Embryonic facial prominence (tissue), 1 donor: ENCODE measurements around the gene CORO2B.
"Not testable (repeated sequence)": the region's sequence is repeated elsewhere in the genome, so short reads cannot be mapped to it uniquely, and the experiment has no call there.

Experiments
- DNase-seq: peaks from one replicate; pipeline ENCODE4 v3.0.0-alpha.2; 2016; ENCODE audit errors: extremely low spot score

The CORO2B gene

DNA sequence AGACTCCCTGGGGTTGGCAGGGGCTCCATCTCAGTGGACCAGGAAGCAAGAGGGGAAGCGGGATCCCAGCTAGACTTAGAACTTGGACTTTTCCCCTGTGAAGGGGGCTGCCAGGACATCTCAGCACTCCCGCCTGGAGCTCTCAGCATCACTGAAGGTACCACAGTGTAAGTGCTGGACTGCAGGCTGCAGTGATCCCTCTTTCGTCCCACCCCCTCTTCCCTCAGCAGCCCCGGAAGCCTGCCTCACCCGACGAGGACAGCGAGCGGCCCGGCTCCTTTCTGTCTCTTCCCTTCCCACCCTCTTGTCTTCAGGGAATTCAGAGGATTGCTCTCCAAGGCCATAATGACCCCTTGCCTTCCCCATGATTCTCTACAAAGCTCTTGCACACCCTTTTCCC lies 147.5 kb downstream of the CORO2B start:
- no peak for DNase-seq

DNA sequence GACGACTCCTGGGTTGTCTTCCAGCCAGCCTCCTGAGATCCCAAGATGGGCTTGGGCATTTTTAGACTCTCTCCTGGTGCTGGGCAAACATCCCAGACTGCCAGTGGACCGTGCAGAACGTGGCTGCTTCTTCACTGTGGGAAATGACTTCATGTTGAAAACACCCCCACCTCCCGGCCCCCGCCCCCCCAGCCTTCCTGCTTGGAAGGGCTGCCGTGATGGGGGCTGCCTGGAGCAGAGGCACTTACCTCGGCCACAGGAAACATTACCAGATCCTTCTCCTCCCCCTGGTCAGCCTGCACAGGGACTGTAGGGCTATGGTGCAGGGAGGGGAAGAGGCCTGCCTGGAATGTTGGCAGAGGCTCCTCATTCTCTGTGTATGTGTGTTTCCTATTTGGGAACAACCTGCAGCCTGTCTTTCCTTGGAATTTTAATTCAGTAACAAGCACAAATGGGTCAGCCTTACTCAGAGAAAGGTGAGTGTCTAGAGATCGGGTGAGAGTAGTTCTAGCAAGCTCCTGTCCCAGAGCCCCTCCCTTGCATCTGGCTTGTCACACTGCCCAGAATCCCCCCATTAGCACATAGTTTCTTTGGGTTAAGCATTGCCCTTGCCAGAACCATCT lies 151.1 kb downstream of the CORO2B start:
- no peak for DNase-seq

DNA sequence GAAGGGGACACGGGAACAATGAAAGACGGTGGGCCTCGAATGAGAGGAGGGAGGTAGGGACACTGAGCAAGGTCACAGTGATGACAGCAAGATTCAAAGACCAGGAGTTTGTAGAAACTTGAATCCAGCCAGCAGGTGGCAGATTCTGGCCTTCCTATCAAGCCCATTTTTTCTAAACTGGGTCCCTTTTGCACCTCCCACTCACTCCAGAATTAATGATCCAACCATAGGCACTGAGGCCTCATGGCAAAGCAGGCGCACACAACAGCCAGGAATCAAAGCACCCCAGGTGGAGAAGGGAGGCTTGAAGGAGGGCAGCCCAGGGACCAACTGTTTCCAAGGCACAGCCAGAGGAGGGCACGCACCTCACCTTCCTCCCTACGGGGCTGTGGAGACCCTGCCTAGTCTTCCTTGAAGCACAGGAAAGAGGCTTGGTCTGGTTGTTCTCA lies 151.7 kb downstream of the CORO2B start:
- no peak for DNase-seq

DNA sequence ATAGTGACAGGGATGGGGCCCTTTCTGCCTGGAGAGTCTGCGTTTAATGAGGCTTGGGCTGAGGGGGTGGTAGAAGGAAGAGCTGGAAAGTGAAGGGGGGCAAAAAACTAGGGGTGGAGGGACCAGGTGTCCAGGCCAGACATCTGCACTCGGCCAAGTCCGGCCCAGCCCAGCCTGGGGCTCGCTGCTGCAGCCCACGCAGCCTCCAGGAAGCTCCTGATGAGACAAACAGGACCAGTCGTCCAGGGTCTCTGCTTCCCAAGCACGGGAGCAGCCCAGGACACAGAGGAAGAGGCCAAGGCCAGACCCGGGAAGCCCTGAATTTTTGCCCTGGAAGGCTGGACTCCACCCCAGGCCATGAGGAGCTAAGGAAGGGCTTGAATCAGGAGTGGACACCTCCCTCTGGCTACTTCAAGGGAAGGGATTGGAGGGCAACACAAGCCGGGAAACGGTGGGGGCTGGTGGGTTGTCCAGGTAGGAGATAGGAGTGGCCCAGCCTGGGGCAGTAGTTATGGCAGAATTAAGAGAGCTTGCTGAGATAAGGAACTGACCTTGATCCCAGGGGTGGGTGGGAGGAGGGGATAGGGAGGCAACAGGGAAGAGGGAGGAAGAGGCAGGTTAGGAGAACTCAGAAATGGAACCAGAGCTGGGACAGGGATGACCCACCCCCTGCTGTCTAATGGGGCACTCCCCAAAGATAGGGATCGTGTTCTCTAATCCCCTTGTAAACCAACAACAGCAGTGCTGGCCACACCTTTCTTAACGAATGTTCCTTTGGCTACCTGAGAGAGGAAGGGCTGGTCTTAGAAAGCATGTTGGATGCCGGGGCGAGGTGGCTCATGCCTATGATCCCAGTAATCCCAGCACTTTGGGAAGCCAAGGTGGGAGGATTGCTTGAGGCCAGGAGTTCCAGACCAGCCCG lies 152.4 kb downstream of the CORO2B start:
- no peak for DNase-seq

DNA sequence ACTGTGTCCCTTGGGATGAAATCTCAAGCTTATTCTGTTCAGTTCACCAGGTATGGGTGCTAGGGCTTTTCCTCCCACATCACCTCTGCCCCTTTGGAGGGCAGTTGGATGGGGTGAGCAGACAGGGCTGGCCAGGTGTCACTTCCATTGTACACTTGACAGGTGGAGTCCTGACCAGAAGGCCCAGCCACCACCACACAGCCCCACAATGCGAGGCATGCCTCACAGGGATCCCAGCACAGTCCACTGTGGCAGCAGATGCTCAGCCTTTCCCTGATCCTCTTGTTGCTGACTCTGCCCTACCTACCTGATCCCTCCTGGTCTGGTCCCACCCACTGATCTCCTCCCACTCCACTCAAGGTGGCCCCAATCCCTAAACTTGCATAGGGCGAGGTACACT lies 153.7 kb downstream of the CORO2B start:
- DNase-seq: no peak

DNA sequence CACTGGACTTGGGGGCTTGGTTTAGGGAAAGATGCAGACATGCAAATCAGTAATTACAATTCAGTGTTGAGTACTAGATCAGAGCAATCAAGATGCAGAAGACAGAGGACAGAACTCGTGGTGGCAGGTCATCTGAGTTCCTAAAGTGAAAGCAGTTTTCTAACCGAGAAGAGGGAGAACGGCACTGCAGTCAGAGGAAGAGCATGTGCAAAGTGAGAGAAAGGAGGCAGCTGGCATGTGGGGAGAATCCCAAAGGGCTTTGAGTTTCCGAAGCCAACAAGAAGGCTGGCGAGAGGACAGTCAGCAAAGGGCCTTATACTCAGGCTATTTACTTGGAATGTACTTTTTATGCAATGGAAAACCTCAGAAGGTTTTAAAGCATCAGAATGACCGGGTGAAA lies 154.9 kb downstream of the CORO2B start:
- no peak for DNase-seq

DNA sequence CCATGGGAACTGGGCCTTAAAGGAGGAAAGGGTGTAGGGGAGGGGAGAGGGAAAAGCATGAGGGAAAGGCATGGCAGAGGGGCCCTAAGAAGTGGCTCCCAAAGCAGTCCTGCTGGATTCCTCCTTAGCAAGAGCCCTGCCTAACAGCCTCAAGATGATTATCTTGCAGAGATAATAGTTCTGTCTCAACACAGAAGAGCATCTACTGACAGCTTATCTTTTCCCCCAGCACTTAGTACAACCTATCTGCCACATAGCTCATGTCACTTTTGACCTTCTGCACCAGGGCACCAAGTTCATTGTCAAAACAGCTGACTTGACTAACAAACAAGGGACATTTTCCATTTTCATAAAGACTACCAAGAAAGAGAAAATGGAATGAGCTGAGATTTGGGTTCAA lies 155.6 kb downstream of the CORO2B start:
- DNase-seq: no peak

DNA sequence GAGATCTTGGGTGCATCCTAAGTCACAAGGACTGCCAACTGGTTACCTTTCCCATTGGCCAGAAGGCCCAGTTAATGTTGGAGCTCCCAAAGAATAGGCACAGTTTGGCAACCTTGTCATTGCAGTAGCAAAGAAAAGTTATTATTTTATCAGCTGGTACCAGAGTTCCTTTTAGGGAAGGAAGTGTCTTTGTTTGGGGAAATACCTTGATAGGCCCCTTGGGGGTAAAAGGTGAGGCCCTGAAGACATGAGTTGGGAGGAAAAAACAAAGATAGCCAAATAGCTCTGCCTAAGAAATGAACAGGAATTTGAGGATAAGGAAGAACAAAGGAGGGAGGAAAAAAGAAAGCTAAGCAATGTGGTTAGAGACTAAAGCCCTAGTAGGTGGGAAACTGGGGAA lies 156.1 kb downstream of the CORO2B start:
- no peak for DNase-seq

DNA sequence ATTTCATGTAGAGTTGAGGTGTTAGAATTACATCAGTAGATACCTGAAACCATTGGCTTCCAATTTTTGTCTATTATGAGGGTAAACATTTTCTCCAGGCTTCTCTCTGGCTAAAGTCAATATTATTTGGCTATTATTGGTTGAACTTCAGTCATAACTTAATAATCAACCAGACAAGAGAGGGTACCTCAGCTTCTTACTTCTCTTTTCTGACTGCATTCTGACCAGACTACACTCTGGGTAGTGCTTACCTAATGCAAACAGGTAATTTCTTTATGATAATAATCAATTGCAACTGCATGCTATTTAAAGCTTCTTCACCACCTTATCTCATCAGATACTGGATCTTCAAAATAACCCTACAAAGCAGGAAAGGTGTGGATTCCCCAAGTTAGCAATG lies 156.8 kb downstream of the CORO2B start:
- DNase-seq: no peak

DNA sequence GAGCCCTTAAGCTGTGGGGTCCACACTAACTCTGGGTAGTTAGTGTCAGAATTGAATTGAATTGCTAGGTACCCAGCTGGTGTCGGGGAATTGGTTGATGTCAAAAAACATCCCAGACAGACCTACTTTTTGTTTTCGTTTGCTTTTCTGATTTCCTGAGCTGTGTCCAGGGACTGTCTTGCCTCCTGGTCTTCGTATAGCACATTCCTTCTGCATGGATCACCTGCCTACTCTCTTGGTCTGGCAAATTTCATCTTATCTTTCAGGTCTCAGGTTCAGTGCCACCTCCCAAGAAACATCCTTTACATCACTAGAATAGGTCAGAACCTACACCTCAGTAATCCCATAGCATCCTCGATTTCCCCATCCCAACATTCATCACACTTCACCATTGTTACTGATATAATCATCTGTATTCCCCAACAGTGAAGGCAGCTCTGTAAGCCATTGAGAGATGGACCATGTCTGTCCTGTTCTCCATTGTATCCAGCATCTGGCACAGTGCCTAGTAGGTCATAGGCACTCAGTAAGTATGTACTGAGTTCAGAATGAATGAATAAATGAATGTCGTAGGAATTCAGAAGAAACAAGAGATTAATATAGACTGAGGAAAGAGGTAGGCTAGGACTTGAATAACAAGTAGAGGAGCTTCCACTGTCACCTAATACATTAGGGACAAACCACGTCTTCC lies 160.7 kb downstream of the CORO2B start:
- no peak for DNase-seq

DNA sequence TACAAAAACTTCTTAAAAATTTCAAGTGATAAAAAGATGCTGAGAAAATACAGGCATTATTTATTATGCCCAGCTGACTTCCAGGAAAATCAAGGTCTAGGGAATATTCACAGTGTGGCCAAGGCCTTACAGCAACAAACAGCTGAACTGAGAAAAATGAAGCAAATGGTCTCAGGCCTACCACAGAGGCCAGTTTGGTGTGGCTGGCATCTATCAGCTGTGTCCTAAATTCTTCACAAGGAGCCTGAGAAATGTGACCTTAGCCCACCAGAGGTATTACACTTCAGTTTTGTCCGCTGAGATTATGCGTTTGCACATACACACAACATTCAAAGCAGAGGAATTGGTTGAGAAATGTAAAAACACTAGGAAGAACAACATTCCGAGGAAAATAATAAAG lies 164.5 kb downstream of the CORO2B start:
- no peak for DNase-seq

DNA sequence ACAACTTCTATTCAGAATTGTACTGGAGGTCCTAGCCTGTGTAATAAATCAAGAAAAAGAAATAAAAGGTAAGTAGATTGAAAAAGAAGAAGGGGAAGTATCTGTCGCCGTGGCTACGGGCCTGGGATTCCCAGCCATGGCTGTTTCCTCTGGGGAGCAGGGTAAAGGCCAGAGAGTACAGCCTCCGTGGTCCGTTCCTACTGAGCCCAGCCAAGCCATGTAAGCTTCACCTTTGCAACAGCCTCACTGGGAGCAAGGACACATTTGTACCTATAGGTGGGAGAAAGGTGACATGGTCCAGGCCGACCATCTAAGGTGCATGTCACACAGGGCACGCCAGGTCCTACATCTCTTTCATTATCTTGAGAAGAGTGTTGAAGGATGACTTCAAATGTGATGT lies 170.6 kb downstream of the CORO2B start:
- DNase-seq: no peak

DNA sequence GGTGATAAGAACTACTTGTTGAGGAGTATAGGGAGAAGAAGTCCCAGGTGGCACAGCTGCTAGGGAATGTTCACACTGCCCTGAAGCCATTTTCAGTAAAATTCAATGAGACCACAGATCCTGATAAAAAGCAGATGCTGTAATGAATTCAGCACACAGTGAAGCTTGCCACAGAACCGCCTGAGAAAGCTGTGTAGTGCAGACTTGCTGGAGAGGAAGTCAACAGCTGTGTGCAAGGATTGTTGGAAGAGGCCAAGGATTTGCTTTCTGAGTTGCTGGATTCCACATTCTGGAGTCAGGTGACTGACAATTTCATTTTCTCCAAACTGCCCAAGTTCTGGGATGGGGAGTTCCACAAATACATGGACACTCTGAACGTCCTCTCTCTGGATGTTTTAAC lies 171.0 kb downstream of the CORO2B start:
- no peak for DNase-seq

DNA sequence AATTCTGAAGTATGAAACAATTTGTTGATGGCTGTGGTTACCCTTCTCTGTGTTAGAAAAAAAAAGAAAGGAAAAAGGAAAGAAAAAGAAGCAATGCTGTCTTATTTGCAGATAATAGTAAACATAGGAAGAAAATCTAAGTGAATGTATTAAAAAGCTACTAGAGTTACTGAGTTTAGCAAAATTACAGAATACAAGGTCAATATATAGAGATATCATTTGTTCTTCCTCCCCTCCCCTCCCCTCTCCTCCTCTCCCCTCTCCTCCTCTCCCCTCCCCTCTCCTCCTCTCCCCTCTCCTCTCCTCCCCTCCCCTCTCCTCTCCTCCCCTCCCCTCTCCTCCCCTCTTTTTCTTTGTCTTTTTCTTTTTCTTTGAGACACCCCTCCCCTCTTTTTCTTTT lies 172.8 kb downstream of the CORO2B start:
- DNase-seq: no peak

DNA sequence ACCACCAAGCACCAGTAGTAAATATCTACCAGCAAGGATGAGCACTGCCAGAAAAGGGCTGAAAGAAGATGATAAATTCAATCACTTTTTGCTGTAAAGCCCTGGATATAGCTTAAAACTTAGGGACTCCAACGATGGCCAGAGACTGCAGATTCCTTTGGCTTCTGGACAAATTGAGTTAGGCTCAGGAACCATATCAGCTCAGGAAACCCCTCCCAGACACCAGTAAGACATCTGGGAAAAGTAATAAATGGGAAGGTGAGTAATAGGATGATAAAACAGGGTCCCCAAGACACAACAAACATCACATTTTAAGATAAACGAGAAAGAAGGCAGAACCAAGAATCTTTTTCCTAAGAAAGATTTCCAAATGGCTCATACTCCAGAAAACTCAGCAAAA lies 176.9 kb downstream of the CORO2B start:
- no peak for DNase-seq

DNA sequence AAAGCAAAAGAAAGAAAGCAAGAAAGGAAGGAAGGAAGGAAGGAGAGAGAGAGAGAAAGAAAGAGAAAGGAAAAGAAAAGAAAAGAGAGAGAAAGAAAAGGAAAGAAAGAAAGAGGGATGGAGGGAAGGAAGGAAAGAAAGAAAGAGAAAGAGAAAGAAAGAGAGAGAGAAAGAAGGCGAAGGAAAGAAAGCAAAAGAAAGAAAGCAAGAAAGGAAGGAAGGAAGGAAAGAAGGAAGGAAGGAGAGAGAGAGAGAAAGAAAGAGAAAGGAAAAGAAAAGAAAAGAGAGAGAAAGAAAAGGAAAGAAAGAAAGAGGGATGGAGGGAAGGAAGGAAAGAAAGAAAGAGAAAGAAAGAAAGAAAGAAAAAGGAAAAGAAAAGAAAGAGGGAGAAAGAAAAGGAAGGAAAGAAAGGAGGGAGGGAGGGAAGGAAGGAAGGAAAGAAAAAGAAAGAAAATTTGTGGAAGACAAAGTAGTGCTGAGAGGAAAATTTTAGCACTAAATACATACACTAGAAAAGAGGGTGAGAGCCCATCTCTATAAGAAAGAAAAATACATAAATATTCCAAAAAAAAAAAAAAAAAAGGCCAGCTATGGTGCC lies 181.3 kb downstream of the CORO2B start:
- not testable (repeated sequence) for DNase-seq

DNA sequence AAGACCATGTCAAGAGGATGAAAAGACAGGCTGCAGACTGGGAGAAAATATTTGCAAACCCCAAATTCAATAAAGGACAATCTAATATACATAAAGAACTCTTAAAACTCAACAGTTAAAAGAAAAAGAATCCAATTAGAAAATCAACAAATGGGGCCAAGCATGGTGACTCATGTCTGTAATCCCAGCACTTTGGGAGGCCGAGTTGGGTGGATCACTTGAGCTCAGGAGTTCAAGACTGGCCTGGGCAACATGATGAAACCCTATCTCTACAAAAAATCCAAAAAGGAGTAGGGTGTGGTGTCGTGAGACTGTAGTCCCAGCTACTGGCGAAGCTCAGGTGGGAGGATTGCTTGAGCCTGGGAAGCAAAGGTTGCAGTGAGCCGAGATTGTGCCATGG lies 184.3 kb downstream of the CORO2B start:
- no peak for DNase-seq

DNA sequence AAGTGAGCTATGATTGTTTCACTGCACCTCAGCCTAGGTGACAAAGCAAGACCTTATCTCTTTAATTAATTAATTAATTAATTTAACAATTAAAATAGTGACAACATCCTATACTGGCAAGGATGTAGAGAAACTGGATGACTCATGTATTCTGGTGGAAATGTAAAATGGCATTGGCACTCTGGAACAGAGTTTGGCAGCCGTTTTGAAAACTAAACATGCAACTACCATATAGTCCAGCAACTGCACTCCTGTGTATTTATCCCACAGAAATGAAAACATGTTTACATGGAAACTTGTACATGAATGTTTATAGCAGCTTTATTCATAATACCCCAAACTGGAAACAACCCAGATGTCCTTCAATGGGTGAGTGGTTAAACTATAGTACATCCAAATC lies 185.3 kb downstream of the CORO2B start:
- DNase-seq: no peak

DNA sequence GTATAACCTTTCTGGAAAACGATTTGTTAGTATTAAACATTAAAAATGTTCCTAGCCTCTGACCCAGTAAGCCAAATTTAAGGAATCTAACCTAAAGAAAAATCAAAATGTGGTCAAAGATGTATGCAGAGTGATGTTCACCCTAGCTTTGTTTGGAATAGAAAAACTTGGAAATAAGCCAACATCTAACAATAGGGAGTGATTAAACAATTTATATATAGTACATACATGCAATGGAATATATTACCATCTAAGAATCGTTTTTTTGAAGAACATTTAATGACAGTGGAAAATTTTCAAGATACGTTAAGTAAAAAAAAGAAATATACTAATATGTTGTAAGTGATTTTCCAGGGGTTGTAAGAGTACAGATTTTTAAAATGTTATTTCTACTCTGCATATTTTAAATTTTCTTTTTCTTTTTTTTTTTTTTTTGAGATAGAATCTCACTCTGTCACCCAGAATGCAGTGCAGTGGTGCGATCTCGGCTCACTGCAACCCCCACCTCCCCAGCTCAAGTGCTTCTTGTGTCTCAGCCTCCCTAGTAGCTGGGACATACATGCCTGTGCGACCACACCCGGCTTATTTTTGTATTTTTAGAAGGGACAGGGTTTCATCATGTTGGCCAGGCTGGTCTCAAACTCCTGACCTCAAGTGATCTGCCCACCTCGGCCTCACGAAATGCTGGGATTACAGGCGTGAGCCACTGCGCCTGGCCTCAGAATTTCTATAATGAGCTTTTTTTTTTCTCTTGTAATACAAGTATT lies 187.0 kb downstream of the CORO2B start:
- no peak for DNase-seq

DNA sequence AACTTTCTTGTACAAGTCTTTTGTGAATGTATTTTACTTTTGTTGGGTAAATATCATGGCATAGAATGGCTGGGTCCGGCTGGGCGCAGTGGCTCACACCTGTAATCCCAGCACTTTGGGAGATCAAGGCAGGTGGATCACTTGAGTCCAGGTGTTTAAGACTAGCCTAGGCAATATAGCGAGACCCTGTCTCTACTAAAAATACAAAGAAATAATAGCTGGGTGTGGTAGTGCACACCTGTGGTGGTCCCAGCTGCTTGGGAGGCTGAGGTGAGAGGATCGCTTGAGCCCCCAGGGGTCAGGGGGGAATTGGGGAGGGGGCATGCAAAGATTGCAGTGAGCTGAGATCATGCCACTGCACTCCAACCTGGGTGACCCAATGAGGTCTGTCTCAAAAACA lies 189.0 kb downstream of the CORO2B start:
- no peak for DNase-seq

DNA sequence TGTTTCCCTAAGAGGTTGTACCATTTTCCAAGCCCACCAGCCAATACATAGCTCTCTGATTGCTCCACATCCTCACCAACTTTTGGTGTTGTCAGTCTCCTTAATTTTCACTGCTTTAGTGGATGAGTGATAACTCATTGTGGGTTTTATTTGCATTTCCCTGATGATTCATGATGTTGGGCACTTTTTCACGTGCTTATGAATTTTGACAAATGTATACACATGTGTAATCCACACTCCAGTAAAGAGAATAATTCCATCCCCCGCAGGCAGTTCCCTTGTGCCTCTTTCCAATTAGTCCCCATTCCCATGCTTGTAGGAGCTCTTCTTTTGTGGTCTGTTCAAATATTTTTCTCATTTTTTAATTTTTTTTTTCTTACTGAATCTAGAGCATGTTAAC lies 189.5 kb downstream of the CORO2B start:
- no peak for DNase-seq

DNA sequence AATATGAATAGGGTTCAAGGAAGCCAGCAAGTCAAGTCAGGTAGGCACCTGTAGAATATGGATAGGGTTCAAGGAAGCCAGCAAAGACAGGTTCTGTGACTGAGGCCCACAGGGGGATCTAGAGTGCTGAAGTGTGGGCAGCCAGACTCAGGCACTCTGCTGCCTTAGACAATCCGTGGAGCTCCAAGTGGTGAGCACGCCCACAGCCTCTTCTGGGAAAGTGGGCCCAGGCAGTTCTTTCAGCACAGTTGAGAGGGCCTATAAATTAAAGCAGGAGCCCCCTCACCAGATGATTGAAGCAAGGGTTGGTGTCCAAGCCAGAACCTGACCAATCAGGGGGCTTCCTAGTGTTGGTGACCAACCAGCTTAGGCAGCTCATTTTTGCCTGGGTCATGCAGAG lies 190.9 kb downstream of the CORO2B start:
- no peak for DNase-seq
